Stomach smooth muscle (tissue), 2 donors: Measurements from ENCODE around the gene NES.

Experiments used
- H3K27ac ChIP-seq: one replicate; pipeline ENCODE4 v1.7.0; 2013; ENCODE audit warnings: mild to moderate bottlenecking, low read length, inconsistent platforms
- H3K27me3 ChIP-seq, 2 donors: one replicate each; pipeline ENCODE4 v1.7.0; 2013; ENCODE audit warnings: low read length in 2 of 2; ENCODE audit not compliant: insufficient read depth in 2 of 2, control insufficient read depth in 1 of 2
- H3K36me3 ChIP-seq, 2 donors: one replicate each; pipeline ENCODE4 v1.7.0; 2013; ENCODE audit warnings: low read length in 2 of 2; ENCODE audit not compliant: control insufficient read depth in 2 of 2, insufficient read depth in 2 of 2
- H3K4me1 ChIP-seq: one replicate; pipeline ENCODE4 v1.7.0; 2013; ENCODE audit warnings: low read length; ENCODE audit not compliant: control insufficient read depth, insufficient read depth
- H3K4me3 ChIP-seq, 2 donors: one replicate each; pipeline ENCODE4 v1.7.0; 2013; ENCODE audit warnings: low read length in 2 of 2
- H3K9ac ChIP-seq, 2 donors: one replicate each; pipeline ENCODE4 v1.7.0; 2013; ENCODE audit warnings: low read length in 2 of 2, mild to moderate bottlenecking in 1 of 2
- H3K9me3 ChIP-seq, 2 donors: one replicate each; pipeline ENCODE4 v1.7.0; 2013; ENCODE audit warnings: low read length in 2 of 2; ENCODE audit not compliant: control insufficient read depth in 2 of 2
- donor health status: healthy.
- donor health status: Pancreatic carcinoma.

Gene NES

GRCh38 chr1:156676820-156677615 is at the start of gene NES:
NES (minus strand) TSS chr1:156677407; CDS start chr1:156677264, 143 bp downstream.
- no peaks in the 10 kb centered on the region for H3K36me3 ChIP-seq
- peak within 1 kb of the TSS; percentile 29 to 56 for H3K9ac ChIP-seq
- H3K27me3 ChIP-seq: peaks cover 27 to 48% of the 10 kb centered on the region in 2 donors
- H3K27ac ChIP-seq: peak within 1 kb of the TSS; percentile 31
- H3K4me3 ChIP-seq: peak within 1 kb of the TSS; percentile 71 to 76
- H3K9me3 ChIP-seq: no peaks in the 10 kb centered on the region
- H3K4me1 ChIP-seq: peaks cover 40% of the 10 kb centered on the region

DNA sequence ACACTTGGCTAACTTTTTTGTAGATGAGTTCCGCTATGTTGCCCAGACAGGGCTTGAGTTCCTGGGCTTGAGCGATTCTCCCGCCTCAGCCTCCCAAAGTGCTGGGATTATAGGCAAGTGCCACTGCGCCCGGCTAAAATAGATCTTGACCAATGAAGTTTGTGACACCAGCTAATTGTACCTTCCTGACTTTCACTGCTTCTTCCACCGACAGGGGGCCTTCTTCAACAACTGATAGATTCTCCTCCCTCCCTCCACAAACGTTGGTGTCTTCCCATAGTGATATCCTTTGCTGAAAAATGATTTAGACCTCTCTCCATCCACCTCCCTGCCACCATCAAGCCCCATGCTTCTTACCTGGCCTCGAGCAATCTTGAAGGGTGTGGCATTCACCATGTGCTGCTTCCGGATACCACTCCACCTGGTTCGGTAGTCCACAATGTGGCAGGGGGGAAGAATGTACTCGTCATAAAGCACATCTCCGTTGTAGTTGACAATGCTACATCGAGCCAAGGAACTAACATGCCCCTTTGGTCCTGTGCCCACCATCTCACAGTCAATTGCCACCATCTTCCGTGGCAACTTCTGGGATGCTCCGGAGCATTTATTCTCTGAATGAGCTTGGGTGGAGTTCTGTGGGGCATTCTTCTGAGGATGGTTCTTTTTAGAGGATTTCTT is 49.5 kb upstream of the NES start:
- no peak overlapping the region for H3K27ac ChIP-seq
- peaks cover 39% of the 10 kb centered on the region for H3K4me1 ChIP-seq
- peak overlapping the region; percentile 29 to 48 for H3K9ac ChIP-seq
- H3K4me3 ChIP-seq: peak overlapping the region; percentile 76 to 99
- H3K27me3 ChIP-seq: no peaks in the 10 kb centered on the region
- peaks cover 19 to 23% of the 10 kb centered on the region in 2 donors for H3K36me3 ChIP-seq
- H3K9me3 ChIP-seq: no peaks in the 10 kb centered on the region

GRCh38 chr1:156725683-156726280 is 48.6 kb upstream of the NES start:
- Histone ChIP-seq H3K36me3 (peaks cover 27 to 32% of the 10 kb centered on the region in 2 donors), H3K4me1 (peaks cover 39% of the 10 kb centered on the region), H3K9ac (peak overlapping the region; percentile 48 to 60), H3K27me3 (no peaks in the 10 kb centered on the region), H3K9me3 (no peaks in the 10 kb centered on the region), H3K27ac (no peak overlapping the region), H3K4me3 (peak overlapping the region; percentile 76 to 99)

- Histone ChIP-seq H3K9ac (no peak overlapping the region), H3K36me3 (peaks cover 27 to 28% of the 10 kb centered on the region in 2 donors), H3K27me3 (no peaks in the 10 kb centered on the region), H3K4me3 (no peak overlapping the region), H3K4me1 (peaks cover 21% of the 10 kb centered on the region), H3K27ac (no peak overlapping the region), H3K9me3 (no peaks in the 10 kb centered on the region)
Measured at GRCh38 chr1:156721535-156721934, 44.3 kb upstream of the NES start.

GRCh38 chr1:156721131-156721530 is 43.9 kb upstream of the NES start:
- H3K27me3 ChIP-seq: no peaks in the 10 kb centered on the region
- peaks cover 27 to 28% of the 10 kb centered on the region in 2 donors for H3K36me3 ChIP-seq
- no peaks in the 10 kb centered on the region for H3K9me3 ChIP-seq
- H3K27ac ChIP-seq: no peak overlapping the region
- no peak overlapping the region for H3K9ac ChIP-seq
- H3K4me3 ChIP-seq: no peak overlapping the region
- H3K4me1 ChIP-seq: peaks cover 17% of the 10 kb centered on the region

- Histone ChIP-seq H3K9ac (no peak overlapping the region), H3K4me1 (no peaks in the 10 kb centered on the region), H3K27me3 (no peaks in the 10 kb centered on the region), H3K27ac (no peak overlapping the region), H3K4me3 (no peak overlapping the region), H3K9me3 (no peaks in the 10 kb centered on the region), H3K36me3 (peaks cover 7 to 13% of the 10 kb centered on the region in 2 donors)
Measured at GRCh38 chr1:156717351-156717750, 40.1 kb upstream of the NES start.

DNA sequence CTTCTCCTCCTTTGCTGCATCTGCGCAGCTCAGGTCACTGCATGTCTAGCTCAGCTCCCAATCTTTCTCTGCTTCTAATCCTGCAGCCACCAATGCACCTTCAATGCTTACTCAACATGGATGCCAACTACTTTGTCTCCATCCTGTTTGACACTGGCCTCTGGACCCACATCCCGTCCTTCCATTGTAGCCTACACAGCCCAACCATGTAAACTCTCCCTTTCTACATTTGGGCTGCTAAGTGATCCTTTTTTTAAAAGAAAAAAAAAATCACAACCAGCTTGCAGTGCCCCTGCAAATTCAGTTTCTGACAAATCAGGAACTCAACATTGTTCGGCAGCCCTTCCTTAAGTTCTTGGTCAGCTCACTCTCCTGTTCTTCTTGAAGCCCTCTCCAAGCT is 37.6 kb upstream of the NES start:
- Histone ChIP-seq H3K9ac (no peak overlapping the region), H3K9me3 (no peaks in the 10 kb centered on the region), H3K27ac (no peak overlapping the region), H3K36me3 (peaks cover 0 to 4% of the 10 kb centered on the region in 2 donors), H3K4me1 (peaks cover 10% of the 10 kb centered on the region), H3K4me3 (no peak overlapping the region), H3K27me3 (no peaks in the 10 kb centered on the region)

DNA sequence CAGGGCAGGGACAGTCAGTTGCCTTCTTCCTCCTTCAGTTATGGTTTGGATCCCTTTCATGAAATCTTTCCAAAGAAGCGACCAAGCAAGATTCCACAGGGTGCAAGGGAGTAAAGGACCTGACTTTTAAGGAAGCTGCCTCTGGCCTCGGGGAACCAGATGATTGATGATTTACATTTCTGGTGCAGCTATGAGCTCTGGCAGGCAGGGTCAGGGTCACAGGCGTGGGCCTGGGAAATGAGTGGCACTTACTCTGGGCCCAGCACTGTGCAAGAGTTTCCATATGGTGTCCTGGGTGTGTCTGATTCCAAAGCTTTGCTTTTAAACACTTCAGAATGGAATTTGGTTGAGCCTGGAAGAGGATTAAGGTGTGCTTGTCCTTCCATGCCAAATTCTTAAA is 35.4 kb upstream of the NES start:
- no peaks in the 10 kb centered on the region for H3K9me3 ChIP-seq
- H3K9ac ChIP-seq: no peak overlapping the region
- H3K4me3 ChIP-seq: no peak overlapping the region
- peaks cover 28% of the 10 kb centered on the region for H3K4me1 ChIP-seq
- no peaks in the 10 kb centered on the region for H3K27me3 ChIP-seq
- peaks cover 0 to 4% of the 10 kb centered on the region in 2 donors for H3K36me3 ChIP-seq
- no peak overlapping the region for H3K27ac ChIP-seq

- no peaks in the 10 kb centered on the region for H3K27me3 ChIP-seq
- no peak overlapping the region for H3K9ac ChIP-seq
- peaks cover 0 to 4% of the 10 kb centered on the region in 2 donors for H3K36me3 ChIP-seq
- peaks cover 36% of the 10 kb centered on the region for H3K4me1 ChIP-seq
- no peak overlapping the region for H3K27ac ChIP-seq
- H3K4me3 ChIP-seq: no peak overlapping the region
- H3K9me3 ChIP-seq: no peaks in the 10 kb centered on the region
Measured at GRCh38 chr1:156711011-156711817, 34.0 kb upstream of the NES start.

- Histone ChIP-seq H3K4me1 (peaks cover 49% of the 10 kb centered on the region), H3K36me3 (no peaks in the 10 kb centered on the region), H3K27ac (peak overlapping the region; percentile 18), H3K9ac (no peak overlapping the region), H3K4me3 (peak overlapping the region in 1 of 2 donors; percentile 29), H3K27me3 (no peaks in the 10 kb centered on the region), H3K9me3 (no peaks in the 10 kb centered on the region)
Measured at GRCh38 chr1:156709757-156710489, 32.7 kb upstream of the NES start.
